Measurements from ENCODE around the gene ZC3H7A.
"Not testable (repeated sequence)": the region's sequence is repeated elsewhere in the genome, so short reads cannot be mapped to it uniquely, and the experiment has no call there.

The ZC3H7A gene

DNA sequence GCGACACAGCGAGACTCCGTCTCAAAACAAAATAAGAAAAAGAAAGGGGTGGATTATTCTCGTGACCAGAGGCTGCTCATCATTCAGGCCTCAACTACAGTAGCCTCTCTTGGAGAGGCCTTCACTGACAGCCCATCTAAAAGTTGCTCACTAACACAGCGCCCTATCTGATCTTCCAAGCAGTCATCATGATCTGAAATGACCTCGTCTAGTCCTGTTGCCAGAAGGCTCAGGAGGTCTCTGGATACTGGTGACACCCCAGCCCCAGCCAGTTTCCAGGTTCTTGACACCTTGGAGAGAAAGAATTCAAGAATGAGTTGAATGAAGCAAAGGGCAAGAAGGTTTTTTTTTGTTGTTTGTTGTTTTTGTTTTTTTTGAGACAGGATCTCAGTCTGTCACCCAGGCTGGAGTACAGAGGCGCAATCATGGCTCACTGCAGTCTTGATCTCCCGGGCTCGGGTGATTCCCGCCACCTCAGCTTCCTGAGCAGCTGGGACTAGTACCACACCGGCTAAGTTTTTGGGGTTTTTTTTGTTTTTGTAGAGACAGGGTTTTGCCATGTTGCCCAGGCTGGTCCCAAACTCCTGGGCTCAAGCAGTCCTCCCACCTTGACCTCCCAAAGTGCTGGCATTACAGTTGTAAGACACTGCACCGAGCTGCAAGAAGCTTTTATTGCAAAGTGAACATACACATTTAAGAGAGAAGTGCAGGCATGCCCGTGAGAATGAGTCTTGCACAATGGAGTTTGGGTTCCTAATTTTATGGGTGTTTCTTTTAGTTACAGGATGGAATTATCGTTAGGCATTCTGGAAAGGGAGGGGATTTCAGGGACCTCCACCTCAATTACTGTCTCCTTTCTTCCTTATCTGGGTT, 2.7 kb upstream of the ZC3H7A start:
- DNase-seq: peak; percentile 54 to 55

DNA sequence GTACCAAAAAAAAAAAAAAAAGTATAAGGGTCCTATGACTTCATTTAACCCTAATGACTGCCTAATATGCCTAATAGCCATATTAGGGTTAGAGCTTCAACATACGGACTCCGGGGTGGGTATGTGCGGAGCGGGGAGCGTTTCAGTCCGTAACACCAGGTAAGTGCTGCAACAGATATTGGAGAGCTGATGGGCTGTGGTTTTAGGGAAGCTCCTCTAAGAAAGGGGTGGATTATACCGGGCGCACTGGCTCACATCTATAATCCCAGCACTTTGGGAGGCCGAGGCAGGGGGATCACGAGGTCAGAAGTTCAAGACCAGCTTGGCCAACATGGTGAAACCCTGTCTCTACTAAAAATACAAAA, 1.9 kb upstream of the ZC3H7A start:
- no peak for DNase-seq

DNA sequence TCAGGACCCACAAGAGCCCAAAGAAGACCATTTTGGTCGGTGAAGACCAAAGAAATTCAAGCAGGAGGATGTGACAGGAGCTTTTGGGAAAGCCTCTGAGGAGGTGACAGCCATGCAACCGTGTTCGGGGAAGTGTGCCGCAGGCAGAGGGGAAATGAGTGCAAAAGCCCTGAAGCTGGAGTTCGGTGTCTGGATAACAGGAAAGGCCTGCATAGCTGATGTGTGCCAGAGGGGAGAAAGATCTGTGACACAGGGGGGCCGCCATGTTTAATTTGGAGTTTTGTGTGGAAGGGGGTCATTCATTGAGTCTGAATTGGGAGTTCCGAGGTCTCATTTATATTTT, 870 bp upstream of the ZC3H7A start:
- DNase-seq: peak; percentile 28 to 41

DNA sequence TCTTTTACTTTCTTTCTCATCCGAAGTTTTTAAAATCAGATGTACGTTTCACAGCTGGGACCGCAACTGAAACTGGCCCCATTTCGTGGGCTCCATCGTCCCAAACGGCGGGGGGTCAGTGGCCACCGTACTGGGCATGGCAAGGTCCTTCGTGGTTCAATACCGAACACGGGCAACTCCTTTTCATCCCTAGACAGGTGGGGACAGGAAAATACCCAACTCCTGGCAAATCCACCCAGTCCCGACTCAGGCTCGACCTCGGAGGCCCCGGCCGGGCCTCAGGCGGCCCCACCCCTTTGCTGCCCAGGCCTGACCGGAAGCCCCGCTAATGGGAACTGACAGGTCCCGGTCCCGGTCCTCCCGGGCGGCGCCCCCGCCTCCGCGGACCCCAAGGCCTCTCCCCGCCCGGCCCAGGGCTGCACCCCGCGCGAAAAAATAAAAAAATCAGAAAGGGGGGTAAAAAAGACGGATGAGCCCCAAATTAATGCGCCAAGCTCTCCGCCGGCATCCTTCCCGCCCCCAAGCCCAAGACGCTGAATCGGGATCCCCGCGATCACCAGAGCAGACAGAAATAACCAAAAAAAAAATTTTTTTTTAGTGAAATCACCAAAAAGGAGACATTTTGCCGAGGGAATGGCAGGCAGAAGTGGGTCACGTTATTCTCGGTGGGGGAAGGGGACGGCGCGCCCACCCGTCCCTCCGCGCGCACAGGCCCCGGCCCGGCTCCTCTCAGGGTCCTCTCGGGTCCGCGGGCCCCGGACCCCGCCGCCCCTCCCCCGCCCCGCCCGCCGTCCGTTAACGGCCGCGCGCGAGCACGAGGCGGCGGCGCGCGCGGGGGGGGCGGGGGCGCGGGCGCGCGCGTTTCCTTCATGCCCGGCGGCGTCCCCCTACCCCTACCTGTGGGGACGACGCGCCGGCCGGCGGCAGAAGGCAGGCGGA, 562 bp downstream of the ZC3H7A start:
- peak; percentile 36 to 65 for DNase-seq

DNA sequence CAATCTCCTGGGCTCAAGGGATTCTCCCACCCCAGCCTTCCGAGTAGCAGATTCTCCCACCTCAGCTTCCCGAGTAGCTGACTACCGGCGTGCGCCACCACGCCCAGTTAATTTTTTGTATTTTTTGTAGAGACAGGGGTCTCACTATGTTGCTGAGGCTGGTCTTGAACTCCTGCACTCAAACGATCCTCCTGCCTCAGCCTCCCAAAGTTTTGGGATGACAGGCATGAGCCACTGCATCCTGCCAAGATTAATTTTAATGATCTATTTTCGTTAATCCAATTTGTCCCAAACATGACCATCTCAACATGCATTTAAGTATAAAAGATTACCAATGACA, 1.2 kb downstream of the ZC3H7A start:
- no peak for DNase-seq

DNA sequence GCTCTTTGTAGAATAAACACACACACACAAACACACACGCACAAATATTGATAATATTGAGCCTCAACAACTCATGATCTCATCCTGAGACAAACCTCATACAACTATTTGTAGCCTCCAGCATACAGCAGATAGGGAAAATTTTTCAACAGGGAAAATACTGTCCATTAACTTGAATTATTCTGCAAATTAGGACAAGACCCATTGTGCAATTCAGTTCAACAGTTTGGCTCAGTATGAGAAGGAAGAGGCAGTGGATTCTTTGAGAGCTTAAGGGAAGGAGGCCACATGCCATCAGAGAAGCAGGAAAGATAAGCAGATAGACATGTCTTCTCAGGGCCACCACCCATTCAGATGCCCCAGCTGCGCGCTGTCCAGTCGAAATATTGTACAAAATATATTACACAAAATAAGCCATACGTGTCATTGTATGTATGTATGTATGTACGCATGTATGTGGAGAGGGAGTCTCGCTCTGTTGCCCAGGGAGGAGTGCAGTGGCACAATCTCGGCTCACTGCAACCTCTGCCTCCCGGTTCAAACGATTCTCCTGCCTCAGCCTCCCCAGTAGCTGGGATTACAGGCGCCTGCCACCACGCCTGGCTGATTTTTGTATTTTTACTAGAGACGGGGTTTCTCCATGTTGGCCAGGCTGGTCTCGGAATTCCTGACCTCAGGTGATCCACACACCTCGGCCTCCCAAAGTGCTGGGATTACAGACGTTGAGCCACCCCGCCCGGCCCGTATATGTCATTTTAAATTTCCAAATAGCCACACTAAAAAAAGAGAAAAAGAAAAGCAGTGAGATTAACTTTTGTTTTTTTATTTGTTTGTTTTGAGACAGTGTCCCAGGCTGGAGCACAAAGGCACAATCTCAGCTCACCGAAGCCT, 1.8 kb downstream of the ZC3H7A start:
- DNase-seq: no peak

DNA sequence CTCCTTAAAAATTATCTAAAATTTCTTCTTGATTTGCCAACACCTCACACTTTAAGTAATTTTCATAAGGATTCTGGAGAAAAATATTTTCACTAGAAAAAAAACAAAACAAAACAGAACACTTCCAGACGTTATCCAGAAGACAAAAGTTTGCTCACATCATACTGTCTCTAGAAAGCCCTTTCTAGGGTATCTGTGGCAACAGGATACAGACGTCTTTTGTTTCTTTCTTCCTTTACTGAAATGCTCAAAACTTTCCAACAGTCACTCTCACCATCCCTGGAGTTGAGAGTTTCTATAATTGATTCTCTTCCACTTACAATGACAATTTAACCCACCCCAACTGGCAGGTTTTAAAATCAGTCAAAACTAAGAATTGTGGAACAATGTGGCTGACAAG, 2.6 kb downstream of the ZC3H7A start:
- DNase-seq: no peak

DNA sequence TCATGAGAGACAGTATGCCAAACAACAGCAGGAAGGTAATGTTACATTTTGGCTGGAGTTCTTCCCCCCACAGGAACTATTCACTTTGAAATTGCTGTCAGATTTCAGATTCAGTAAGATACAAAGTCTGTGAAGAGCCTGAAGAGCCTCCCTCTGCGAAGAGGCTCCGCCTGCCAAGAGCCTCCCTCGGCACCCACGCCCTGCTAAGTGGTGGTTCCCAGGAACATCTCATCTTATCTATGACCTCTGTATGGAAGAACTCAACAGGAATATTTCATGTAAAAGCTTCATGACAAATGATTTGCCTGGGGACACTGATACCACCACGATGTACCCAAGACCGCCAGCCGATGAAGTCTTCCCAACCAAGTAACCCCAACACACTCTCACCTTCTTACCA, 3.2 kb downstream of the ZC3H7A start:
- no peak for DNase-seq

DNA sequence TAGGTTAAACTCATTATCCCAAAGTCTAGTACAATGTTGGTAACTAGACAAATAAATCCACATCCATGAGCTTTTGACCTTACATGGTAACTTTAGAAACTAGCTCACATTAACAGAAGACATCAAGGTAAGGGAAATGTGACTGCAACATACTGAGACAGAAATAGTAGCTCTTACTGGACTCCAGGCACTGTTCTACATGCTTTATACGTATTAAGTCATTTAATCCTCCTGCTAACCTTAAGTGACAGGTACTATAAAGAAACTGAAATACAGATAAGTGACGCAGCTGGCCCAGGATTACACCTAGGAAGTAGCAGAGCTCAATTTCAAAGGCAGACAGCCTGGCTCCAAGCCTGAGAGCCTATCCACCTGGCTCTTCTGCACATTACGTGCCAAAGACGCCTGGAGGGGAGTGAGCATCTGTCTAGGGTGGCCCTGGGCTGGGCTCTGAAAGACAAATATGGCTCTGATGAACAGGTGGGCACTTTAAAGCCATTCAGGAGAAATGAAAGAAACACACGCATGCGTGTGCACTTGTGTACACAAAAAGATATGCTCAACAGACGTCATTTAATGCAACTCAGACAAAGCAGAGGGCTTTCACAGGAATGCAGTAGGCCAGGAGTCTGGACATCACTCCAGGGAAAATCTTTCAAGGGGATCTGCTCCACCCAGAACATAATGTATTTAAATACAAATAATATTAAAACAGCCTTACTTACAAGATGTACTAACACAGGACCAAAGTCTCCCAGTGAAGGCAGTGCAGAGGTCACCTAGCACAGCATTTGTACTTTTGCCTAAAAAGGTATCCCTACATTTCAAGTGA, 4.4 kb downstream of the ZC3H7A start:
- DNase-seq: no peak

DNA sequence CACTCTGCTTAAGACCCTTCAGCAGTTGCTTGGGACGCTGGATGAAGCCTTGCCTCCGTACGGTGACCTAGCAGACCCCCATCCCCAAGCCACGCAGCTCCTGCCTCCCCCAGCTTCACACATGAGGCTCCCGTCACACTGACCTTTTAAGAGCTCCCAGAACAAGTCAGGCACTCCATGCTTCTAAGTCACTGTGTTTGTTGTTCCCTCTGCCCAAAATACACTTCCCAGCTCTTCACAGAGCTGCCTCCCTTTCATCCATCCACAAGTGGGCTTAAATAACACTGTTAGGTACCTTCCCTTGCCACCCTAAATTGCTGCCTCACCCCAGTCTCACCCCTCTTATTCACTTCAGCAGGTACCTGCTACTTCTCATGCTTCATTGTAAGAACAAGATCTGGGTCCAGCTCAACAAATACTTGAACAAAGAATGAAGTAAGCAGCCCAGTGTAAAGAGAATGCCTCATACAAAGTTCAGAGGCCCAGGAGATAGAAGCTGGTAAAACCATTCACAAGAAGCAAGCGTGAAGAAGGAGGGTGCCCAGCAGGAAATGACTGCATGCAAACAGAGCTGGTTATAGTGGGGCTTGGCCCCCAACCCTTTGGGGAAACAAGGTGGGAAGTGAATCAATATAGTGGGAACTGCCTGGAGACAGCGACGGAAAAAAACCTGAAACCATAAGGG, 5.8 kb downstream of the ZC3H7A start:
- DNase-seq: no peak

DNA sequence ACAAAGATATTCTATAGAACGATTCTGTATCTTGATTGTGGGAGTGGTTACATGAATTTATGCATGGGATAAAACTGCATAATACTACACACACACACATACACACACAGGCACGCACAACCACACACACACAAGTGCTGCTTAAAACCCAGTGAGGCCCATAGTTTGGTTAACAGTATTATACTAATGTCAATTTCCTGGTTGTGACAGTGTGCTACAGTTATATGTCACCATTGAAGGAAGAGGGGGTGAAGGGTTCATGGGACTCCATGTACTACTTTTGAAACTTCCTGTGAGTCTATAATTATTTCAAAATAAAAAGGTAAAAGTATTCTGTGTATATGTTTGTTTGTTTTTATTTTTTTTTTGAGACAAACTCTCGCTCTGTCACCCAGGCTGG, 8.1 kb downstream of the ZC3H7A start:
- no peak for DNase-seq

DNA sequence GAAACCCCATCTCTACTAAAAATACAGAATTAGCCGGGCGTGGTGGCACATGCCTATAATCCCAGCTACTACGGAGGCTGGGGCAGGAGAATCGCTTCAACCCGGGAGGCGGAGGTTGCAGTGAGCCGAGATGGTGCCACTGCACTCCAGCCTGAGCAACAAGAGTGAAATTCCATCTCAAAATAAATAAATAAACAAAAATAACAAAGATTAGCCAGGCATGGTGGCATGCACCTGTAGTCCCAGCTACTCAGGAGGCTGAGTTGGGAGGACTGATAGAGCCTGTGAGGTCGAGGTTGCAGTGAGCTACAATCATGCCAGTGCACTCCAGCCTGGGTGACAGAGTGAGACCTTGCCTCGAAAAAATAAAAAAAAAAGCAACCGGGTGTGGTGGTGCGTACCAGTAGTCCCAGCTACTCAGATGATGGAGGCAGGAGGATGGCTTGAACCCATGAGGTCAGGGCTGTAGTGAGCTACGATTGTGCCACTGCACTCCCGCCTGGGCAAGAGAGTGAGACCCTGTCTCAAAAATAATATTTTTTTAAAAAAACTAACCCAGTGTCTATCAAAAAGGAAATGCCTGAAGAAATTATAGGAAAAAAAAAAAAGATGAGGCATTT, 12.0 kb downstream of the ZC3H7A start:
- DNase-seq: not testable (repeated sequence)

DNA sequence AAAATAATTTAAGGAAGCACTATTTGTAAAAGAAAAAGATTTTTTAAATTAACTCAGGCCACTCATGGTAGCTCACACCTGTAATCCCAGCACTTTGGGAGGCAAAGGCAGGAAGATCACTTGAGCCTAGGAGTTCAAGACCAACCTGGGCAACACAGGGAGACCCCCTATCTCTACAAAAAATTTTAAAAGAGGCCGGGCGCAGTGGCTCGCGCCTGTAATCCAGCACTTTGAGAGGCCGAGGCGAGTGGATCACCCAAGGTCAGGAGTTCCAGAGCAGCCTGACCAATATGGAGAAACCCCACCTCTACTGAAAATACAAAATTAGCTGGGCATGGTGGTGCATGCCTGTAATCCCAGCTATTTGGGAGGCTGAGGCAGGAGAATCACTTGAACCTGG, 12.7 kb downstream of the ZC3H7A start:
- not testable (repeated sequence) for DNase-seq

DNA sequence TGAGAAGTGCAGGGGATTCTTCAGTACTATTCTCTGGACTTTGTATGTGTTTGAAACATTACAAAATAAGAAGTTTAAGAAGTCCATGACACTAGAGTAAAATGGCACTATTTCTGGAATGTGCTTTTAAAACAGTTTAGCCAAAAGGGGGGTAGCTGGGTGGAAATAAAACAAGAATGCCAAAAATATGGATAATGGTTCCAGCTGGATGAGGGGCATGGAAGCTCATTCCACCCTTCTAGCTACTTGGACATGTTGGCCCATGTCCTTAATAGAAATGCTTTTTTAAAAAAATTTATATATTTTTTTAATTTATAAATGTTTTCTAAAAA, 13.1 kb downstream of the ZC3H7A start:
- DNase-seq: no peak

DNA sequence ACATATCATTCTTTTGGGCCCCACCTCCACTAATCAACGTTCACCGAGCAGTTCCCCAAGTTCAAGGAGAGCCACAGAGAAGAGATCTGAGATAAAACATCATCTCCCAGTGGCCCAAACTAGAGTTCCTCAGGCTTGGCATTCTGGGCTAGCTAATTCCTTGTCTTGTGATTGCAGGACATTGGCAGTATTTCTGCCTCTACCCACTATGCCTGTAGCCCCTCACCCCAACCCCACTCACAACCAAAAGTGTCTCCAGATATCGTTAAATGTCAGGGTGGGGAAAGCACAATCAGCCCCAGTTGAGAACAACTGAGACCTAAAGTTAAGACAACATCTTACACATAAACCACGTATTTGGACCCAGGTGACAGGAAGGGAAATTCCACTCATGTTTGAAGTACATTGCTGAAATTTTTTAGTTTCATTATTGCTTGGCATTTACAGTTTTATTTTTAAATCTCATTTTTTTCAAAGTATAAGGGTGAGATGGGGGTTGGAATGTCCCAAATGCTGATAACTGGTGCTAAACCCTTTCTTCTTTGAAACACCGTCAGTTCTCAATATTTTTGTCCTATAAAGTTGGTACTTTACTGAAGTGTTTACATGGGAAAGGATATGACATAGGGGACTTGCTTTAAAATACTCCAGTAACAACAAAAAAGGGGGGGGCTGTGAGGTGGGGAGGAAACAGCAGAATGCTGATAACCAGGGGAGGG, 13.6 kb downstream of the ZC3H7A start:
- peak; percentile 14 to 22 for DNase-seq

DNA sequence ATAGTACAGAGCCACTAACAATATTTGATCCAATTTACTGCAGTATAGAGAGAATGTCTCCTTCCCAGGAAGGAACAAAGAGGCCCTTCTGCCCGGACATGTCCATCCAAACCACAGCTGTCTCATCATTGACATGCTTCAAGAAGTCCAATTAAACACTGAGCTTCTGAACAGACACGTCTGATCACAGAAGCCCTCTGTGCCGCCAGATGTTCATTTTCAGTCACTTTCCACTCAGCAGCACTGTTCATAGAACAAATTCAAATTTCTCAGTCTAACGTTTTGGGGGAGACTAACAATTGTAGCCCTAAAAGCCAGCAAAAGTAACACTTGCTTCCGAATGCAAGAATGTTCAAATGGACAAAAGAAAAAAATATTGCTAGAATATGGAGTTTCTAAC, 15.3 kb downstream of the ZC3H7A start:
- no peak for DNase-seq

DNA sequence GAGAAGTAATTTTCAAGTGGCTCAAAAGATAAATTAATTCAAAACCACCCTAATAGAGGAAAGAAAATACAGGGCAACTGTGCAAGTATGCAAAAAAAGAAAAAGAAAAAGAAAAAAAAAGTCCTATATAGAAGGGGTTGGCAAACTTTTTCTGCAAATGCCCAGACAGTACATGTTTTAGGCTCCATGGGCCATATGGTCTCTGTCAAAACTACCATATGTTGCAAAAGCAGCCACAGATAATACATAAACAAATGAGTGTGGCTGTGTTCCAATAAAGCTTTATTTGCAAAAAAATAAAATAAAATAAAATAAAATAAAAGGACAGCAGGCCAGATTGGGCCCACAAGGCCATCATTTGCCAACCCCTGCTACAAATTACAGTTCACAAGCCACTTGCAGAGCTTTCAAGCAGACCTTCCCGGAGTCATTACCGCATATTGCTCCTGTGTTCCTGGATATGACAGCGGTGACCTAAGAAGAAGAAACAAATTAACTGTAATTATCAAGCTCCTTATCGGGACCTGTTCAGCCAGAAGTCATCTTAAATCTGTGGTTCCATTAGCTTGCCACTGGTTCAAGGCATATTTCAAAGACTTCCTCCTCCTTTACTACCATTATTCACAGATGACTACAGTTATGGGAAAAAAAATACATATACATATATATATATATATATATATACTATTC, 15.9 kb downstream of the ZC3H7A start:
- no peak for DNase-seq

DNA sequence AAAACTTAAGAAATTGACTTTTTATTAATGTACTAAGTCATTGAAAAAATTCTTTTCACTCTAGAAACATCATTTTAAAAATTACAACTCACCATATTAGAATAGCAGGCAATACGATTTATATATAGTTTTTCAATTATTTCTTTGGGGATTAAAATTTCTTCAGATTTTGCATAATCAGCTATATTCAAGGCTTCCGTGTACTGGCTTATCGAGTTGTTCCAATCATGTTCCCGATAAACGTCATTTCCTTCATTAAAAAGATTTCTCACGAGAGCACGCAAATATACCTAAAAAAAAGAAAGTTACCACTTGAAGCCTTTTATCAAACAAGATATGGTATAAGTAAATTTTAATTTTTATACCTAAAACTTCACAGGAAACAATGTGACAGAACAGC, 18.0 kb downstream of the ZC3H7A start:
- no peak for DNase-seq

DNA sequence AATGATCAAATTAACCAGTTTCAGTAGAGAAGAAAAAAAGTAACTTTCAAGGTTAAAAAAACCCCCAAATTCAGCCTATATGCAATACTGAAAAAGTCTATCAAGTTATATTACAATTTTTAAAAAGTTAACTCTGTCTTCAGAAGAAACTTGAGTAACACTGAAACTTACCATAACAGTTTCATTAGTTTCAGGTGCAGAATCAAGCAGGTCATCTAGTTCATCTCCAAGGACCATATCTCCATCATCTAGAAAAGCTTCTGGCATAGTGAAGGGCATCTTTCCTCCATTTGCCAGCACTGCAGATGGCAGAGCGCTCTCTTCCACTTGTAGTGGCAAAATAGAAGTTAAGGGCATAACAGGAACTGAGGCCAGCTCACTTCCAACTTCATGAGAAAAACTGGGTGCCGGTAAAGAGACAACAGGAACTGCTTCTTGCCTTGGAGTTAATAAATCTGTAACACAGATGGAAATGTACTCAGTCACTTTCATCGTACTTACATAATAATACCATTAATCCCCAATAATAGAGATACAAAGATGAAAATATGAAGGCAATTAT, 22.9 kb downstream of the ZC3H7A start:
- DNase-seq: no peak

All from inflammatory macrophage (primary cell).